Rectal smooth muscle tissue (tissue), 1 donor: ENCODE data around the gene MTCH2.

Source experiments
- H3K27ac ChIP-seq: one replicate; pipeline ENCODE4 v1.7.0; 2013; ENCODE audit warnings: low read depth, low read length, inconsistent platforms
- H3K27me3 ChIP-seq: one replicate; pipeline ENCODE4 v1.7.0; 2013; ENCODE audit warnings: low read length; ENCODE audit not compliant: control insufficient read depth, insufficient read depth
- H3K36me3 ChIP-seq: one replicate; pipeline ENCODE4 v1.7.0; 2013; ENCODE audit warnings: low read length; ENCODE audit not compliant: control insufficient read depth, insufficient read depth
- H3K4me1 ChIP-seq: one replicate; pipeline ENCODE4 v1.7.0; 2013; ENCODE audit warnings: low read length; ENCODE audit not compliant: control insufficient read depth, insufficient read depth
- H3K4me3 ChIP-seq: one replicate; pipeline ENCODE4 v1.7.0; 2013; ENCODE audit warnings: low read length
- H3K9ac ChIP-seq: one replicate; pipeline ENCODE4 v1.7.0; 2013; ENCODE audit warnings: low read length

The MTCH2 gene

GRCh38 chr11:47586098-47586855 lies 56.1 kb downstream of the MTCH2 start, which contains the start of gene FAM180B:
Gene FAM180B (plus strand): TSS chr11:47586678. CDS start chr11:47586769, 91 bp downstream.
- H3K27ac ChIP-seq, result no peak within 1 kb of the TSS

GRCh38 chr11:47583844-47584243 lies 58.5 kb downstream of the MTCH2 start:
- peaks cover 35% of the 10 kb centered on the region for H3K36me3 ChIP-seq
- no peak overlapping the region for H3K9ac ChIP-seq
- peaks cover 10% of the 10 kb centered on the region for H3K4me1 ChIP-seq
- no peak overlapping the region for H3K4me3 ChIP-seq
- no peaks in the 10 kb centered on the region for H3K27me3 ChIP-seq
- H3K27ac ChIP-seq, result no peak overlapping the region

More at GRCh38 chr11:47586098-47586855, 56.1 kb downstream of the MTCH2 start, which contains the start of gene FAM180B:
- no peak within 1 kb of the TSS for H3K9ac ChIP-seq
- H3K27me3 ChIP-seq, result no peaks in the 10 kb centered on the region
- peaks cover 30% of the 10 kb centered on the region for H3K36me3 ChIP-seq
- H3K4me3 ChIP-seq, result no peak within 1 kb of the TSS
- no peaks in the 10 kb centered on the region for H3K4me1 ChIP-seq

DNA sequence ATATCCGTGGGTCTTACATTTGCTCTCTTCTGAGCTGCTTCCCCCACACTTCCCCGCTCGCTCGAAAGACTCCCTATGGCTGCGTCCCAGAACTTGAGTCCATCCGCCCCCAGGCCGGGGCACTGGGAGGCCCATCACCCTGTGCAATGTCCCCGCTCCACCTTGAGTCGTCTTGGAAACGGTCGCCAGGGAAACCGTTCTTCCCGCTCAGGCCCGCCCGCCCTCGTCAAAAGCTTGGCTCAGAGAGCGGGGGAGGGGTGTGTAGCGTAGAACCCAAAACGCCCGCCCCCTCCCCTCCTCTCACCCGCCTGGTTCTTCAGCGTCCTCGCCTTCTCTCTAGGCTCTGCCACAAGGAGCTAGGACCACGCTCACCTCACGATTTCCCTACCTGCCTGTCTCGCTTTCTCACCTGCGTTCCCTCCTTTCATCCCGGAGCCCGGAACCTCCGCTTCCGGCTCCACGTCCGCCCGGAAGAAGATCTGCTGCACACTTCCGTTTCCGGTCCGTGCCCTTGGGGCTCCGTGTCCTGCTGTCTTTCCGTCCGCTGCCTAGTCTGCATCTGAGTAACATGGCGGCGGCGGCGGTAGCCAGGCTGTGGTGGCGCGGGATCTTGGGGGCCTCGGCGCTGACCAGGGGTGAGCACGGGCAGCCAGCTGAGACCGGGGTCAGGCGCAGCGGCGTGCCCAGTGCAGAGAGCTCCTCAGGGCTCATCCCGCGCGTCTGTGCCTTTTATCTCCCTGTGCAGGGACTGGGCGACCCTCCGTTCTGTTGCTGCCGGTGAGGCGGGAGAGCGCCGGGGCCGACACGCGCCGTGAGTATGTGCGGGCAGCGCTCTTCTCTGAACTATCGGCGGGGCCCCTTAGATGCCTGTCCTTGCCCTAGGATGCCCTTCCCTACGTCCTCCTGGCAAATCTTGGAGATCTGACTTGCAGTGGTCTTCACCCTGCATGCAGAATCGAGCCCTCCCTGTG lies 63.5 kb downstream of the MTCH2 start, which contains the start of the genes KBTBD4 and NDUFS3:
KBTBD4 (minus strand) TSS at position 447 of the 971 bp plus-strand sequence; CDS start at position 428, 19 bp downstream.
NDUFS3 (plus strand) TSS at position 551 of the 971 bp plus-strand sequence; CDS start at position 569, 18 bp downstream.
- Histone ChIP-seq H3K9ac (peak within 1 kb of the TSS; percentile 60), H3K36me3 (peaks cover 31% of the 10 kb centered on the region), H3K4me3 (peak within 1 kb of the TSS; percentile 83), H3K27me3 (no peaks in the 10 kb centered on the region), H3K4me1 (peaks cover 20% of the 10 kb centered on the region), H3K27ac (peak within 1 kb of the TSS; percentile 87)

- Histone ChIP-seq H3K4me3 (peak overlapping the region; percentile 83), H3K36me3 (peaks cover 24% of the 10 kb centered on the region), H3K9ac (no peak overlapping the region)
These were observed 64.8 kb downstream of the MTCH2 start for GRCh38 chr11:47577460-47578041.

GRCh38 chr11:47573321-47573720 lies 69.0 kb downstream of the MTCH2 start:
- H3K27me3 ChIP-seq, result no peaks in the 10 kb centered on the region
- no peak overlapping the region for H3K4me3 ChIP-seq
- no peak overlapping the region for H3K27ac ChIP-seq
- H3K9ac ChIP-seq, result no peak overlapping the region
- peaks cover 20% of the 10 kb centered on the region for H3K36me3 ChIP-seq
- H3K4me1 ChIP-seq, result peaks cover 11% of the 10 kb centered on the region

More at GRCh38 chr11:47577460-47578041, 64.8 kb downstream of the MTCH2 start:
- Histone ChIP-seq H3K27me3 (no peaks in the 10 kb centered on the region), H3K27ac (no peak overlapping the region), H3K4me1 (peaks cover 20% of the 10 kb centered on the region)

DNA sequence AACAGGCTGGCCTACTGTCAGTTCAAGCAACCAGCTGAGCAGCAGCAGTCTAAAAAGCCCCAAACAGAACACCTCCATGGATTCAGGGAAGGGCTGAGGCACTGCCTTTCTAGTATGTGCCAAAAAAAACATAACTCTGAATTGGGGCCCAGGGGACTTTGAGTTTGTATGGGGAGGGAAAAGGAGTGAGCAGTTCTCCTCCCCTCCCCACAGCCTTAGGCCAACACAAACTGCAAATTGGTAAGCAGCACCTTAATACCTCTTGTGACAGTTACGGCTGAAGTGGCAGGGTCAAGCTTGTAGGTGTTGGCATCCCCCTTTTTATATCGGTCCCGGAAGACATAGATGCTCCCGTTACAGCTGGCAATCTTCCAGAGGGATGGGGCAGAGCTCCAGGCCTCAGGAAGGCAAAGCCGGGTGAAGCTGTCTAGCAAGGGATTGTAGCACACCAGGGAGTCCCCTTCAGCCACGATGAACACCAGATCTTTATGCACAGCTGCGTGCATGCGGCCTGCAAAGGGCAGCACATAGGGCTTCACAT lies 69.6 kb downstream of the MTCH2 start:
- Histone ChIP-seq H3K4me3 (no peak overlapping the region), H3K27me3 (no peaks in the 10 kb centered on the region), H3K9ac (no peak overlapping the region), H3K36me3 (peaks cover 20% of the 10 kb centered on the region), H3K4me1 (peaks cover 6% of the 10 kb centered on the region), H3K27ac (no peak overlapping the region)

GRCh38 chr11:47571895-47572294 lies 70.5 kb downstream of the MTCH2 start:
- H3K4me3 ChIP-seq, result no peak overlapping the region
- H3K36me3 ChIP-seq, result peaks cover 18% of the 10 kb centered on the region
- no peak overlapping the region for H3K27ac ChIP-seq
- H3K4me1 ChIP-seq, result no peaks in the 10 kb centered on the region
- no peak overlapping the region for H3K9ac ChIP-seq
- no peaks in the 10 kb centered on the region for H3K27me3 ChIP-seq

- no peaks in the 10 kb centered on the region for H3K27me3 ChIP-seq
- H3K4me3 ChIP-seq, result no peak overlapping the region
- H3K4me1 ChIP-seq, result peaks cover 2% of the 10 kb centered on the region
- H3K36me3 ChIP-seq, result peaks cover 17% of the 10 kb centered on the region
- H3K9ac ChIP-seq, result no peak overlapping the region
- no peak overlapping the region for H3K27ac ChIP-seq
These were observed 71.0 kb downstream of the MTCH2 start for GRCh38 chr11:47571357-47571729.

DNA sequence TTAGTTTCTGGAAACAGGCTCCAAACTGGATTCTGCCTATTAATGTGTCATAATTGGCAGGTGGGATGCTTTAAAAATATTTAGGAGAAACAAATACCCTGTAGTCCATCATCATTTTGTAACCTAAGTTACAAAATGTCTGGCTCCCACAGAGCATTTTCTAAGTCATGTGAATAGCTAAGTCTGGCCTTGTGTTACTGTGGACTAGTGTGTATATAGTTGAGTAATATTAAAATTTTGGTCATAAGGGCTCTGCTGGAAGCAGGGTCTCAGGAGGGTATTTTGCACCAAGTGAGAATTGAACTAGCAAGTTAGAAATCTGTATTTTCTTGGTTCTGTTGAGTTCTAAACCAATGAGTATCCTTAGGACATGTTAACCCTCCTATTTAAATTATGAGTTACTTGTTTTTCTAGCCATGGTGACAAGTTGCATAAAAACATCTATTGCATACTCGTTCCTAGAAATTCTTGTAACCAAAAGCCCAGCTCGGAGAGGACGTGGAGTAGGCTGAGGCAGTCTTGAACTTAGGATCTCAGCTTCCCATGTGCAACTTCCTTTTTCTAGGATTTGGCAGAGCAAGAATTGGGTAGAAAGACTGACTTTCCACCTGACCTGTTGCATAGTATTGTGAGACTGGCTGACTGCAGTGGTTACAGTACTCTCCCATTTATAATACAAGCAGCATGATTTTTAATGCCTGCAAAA lies 71.6 kb downstream of the MTCH2 start:
- H3K36me3 ChIP-seq, result peaks cover 17% of the 10 kb centered on the region
- H3K4me3 ChIP-seq, result no peak overlapping the region
- no peak overlapping the region for H3K27ac ChIP-seq
- no peak overlapping the region for H3K9ac ChIP-seq
- H3K4me1 ChIP-seq, result peaks cover 2% of the 10 kb centered on the region
- no peaks in the 10 kb centered on the region for H3K27me3 ChIP-seq

DNA sequence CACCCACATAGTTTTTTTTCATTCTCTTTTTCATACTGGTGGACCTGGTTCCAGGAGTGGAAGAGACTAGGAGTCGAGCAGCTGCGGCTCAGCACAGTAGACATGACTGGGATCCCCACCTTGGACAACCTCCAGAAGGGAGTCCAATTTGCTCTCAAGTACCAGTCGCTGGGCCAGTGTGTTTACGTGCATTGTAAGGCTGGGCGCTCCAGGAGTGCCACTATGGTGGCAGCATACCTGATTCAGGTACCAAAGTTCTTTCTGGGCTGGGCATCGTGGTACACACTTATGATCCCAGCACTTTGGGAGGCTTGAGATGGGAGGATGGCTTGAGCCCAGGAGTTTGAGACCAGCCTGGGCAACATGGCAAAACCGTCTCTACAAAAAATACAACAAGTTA lies 72.7 kb downstream of the MTCH2 start:
- Histone ChIP-seq H3K4me3 (no peak overlapping the region), H3K27me3 (no peaks in the 10 kb centered on the region), H3K36me3 (peaks cover 17% of the 10 kb centered on the region), H3K4me1 (peaks cover 5% of the 10 kb centered on the region), H3K27ac (no peak overlapping the region), H3K9ac (no peak overlapping the region)
